ENCODE results near the gene DHX16. TPM values are rescaled to one million over a fixed set of nuclear protein-coding genes. Genes with fewer than 3 reads are reported as not detected.

The DHX16 gene
- total and polyA plus RNA-seq, 9 of the 15 experiments (the other 6 are each of a cell fraction or from before 2014, with no cell fraction given): 14.6 to 66.1 (median 47.5) TPM

GRCh38 chr6:30684386-30685156 is 11.8 kb upstream of the DHX16 start (continued):
- TF ChIP-seq RUNX1 (IDR thresholded peaks at IDR 0.05; ENCODE audit: low read depth): no peak
- TF ChIP-seq, protein P1, sequence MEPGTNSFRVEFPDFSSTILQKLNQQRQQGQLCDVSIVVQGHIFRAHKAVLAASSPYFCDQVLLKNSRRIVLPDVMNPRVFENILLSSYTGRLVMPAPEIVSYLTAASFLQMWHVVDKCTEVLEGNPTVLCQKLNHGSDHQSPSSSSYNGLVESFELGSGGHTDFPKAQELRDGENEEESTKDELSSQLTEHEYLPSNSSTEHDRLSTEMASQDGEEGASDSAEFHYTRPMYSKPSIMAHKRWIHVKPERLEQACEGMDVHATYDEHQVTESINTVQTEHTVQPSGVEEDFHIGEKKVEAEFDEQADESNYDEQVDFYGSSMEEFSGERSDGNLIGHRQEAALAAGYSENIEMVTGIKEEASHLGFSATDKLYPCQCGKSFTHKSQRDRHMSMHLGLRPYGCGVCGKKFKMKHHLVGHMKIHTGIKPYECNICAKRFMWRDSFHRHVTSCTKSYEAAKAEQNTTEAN (CRISPR knock-in tag; IDR thresholded peaks at IDR 0.05): no peak
- TF ChIP-seq PURB (CRISPR knock-in tag; IDR thresholded peaks at IDR 0.05; ENCODE audit: low read depth): no peak
- TF ChIP-seq NR3C1 (CRISPR knock-in tag; IDR thresholded peaks at IDR 0.05): no peak
- peak; percentile 39; the same call in 1 of the 2 replicates for TF ChIP-seq ATF7 (IDR thresholded peaks at IDR 0.05)
- no peak for TF ChIP-seq ZKSCAN1 (IDR thresholded peaks at IDR 0.05; ENCODE audit: low read depth, low read length)
- TF ChIP-seq ZSCAN29 (IDR thresholded peaks at IDR 0.05): no peak
- no peak for TF ChIP-seq TCF15 (CRISPR knock-in tag; IDR thresholded peaks at IDR 0.05)
- peak; percentile 35 for TF ChIP-seq HDGF (IDR thresholded peaks at IDR 0.05)
- no peak for TF ChIP-seq MTA3 (IDR thresholded peaks at IDR 0.05; ENCODE audit: borderline replicate concordance)
- TF ChIP-seq FOXP4 (CRISPR knock-in tag; IDR thresholded peaks at IDR 0.05; ENCODE audit: borderline replicate concordance): no peak
- TF ChIP-seq ZNF232 (CRISPR knock-in tag; IDR thresholded peaks at IDR 0.05): no peak
- no peak for TF ChIP-seq KHSRP (IDR thresholded peaks at IDR 0.05)
- TF ChIP-seq MTA1 (IDR thresholded peaks at IDR 0.05; ENCODE audit: borderline replicate concordance): 0 out of 2 replicates have a peak, but pooled peaks have one; percentile 8
- TF ChIP-seq CREB1 (IDR thresholded peaks at IDR 0.05): no peak
- TF ChIP-seq CREB1 (CRISPR knock-in tag; IDR thresholded peaks at IDR 0.05): no peak
- TF ChIP-seq ZNF134 (CRISPR knock-in tag; conservative IDR thresholded peaks at IDR 0.05): no peak
- TF ChIP-seq CREB3L1 (IDR thresholded peaks at IDR 0.05; ENCODE audit: borderline replicate concordance, low read depth): no peak
- TF ChIP-seq ZNF277 (CRISPR knock-in tag; IDR thresholded peaks at IDR 0.05; ENCODE audit: borderline replicate concordance): no peak
- peak; percentile 61; the same call in 1 of the 2 replicates for TF ChIP-seq ZFX (CRISPR knock-in tag; IDR thresholded peaks at IDR 0.05)
- no peak for TF ChIP-seq PRMT5 (CRISPR knock-in tag; IDR thresholded peaks at IDR 0.05)
- no peak for TF ChIP-seq MBD1 (CRISPR knock-in tag; IDR thresholded peaks at IDR 0.05)

All from K562 (cell line).